SK-N-SH treated with all-trans-retinoic acid at 6 μM for 48 hours (cell line): ENCODE measurements around the gene ADAMTS2.

Experiments
- ATAC-seq: fragments of 200-7000 bp; cut with Tn5 transposase; 3 replicates; pipeline ENCODE4 v1.9.1; 2020; ENCODE audit warnings: mild to moderate bottlenecking, moderate library complexity
- ARNTL ChIP-seq: fragments of 450-650 bp; formaldehyde crosslinking; IDR thresholded peaks from 2 replicates; pipeline ENCODE4 v1.5.0; 2020; ENCODE audit warnings: low read depth, mild to moderate bottlenecking, moderate library complexity, borderline replicate concordance
- BACH2 ChIP-seq: fragments of 250-450 bp; sonication (Bioruptor Pico); IDR thresholded peaks from 2 replicates; pipeline ENCODE4 v1.9.0; 2021; ENCODE audit warnings: mild to moderate bottlenecking, borderline replicate concordance
- GLIS3 ChIP-seq: fragments of 250-450 bp; sonication (Bioruptor Pico); IDR thresholded peaks from 2 replicates; pipeline ENCODE4 v1.5.0; 2020; ENCODE audit warnings: mild to moderate bottlenecking, moderate library complexity
- ISL1 ChIP-seq: fragments of 250-450 bp; sonication (Bioruptor Pico); IDR thresholded peaks from 2 replicates; pipeline ENCODE4 v2.1.2; 2022; ENCODE audit warnings: mild to moderate bottlenecking, moderate library complexity
- OSR1 ChIP-seq: fragments of 250-450 bp; sonication (Bioruptor Pico); IDR thresholded peaks from 2 replicates; pipeline ENCODE4 v1.8.0; 2022; ENCODE audit warnings: moderate library complexity, mild to moderate bottlenecking, inconsistent platforms
- RARB ChIP-seq: fragments of 250-450 bp; sonication (Bioruptor Pico); IDR thresholded peaks from 2 replicates; pipeline ENCODE4 v1.8.0; 2021; ENCODE audit warnings: mild to moderate bottlenecking, moderate library complexity
- SNAI2 ChIP-seq: fragments of 250-450 bp; sonication (Bioruptor Pico); IDR thresholded peaks from 2 replicates; pipeline ENCODE4 v1.5.0; 2020; ENCODE audit warnings: mild to moderate bottlenecking, moderate library complexity
- TCF4 ChIP-seq: fragments of 250-450 bp; sonication (Bioruptor Pico); IDR thresholded peaks from 2 replicates; pipeline ENCODE4 v1.8.0; 2021; ENCODE audit warnings: mild to moderate bottlenecking, moderate library complexity, borderline replicate concordance
- TOX ChIP-seq: fragments of 250-450 bp; sonication (Bioruptor Pico); IDR thresholded peaks from 2 replicates; pipeline ENCODE4 v1.8.0; 2021; ENCODE audit warnings: mild to moderate bottlenecking, moderate library complexity, borderline replicate concordance
- ZC3H10 ChIP-seq: fragments of 250-450 bp; sonication (Bioruptor Pico); IDR thresholded peaks from 2 replicates; pipeline ENCODE4 v1.5.1; 2021; ENCODE audit warnings: mild to moderate bottlenecking, moderate library complexity
- ZFP3 ChIP-seq: fragments of 250-450 bp; sonication (Bioruptor Pico); IDR thresholded peaks from 2 replicates; pipeline ENCODE4 v1.5.0; 2020; ENCODE audit warnings: mild to moderate bottlenecking, moderate library complexity
- ZNF70 ChIP-seq: fragments of 450-650 bp; formaldehyde crosslinking; IDR thresholded peaks from 2 replicates; pipeline ENCODE4 v1.5.0; 2020; ENCODE audit warnings: mild to moderate bottlenecking, moderate library complexity
- ZNF8 ChIP-seq: fragments of 450-650 bp; formaldehyde crosslinking; IDR thresholded peaks from 2 replicates; pipeline ENCODE4 v1.5.0; 2020; ENCODE audit warnings: mild to moderate bottlenecking, moderate library complexity
- TF ChIP-seq, protein P1 (sequence below): fragments of 250-450 bp; sonication (Bioruptor Pico); IDR thresholded peaks from 2 replicates; pipeline ENCODE4 v1.5.1; 2021; ENCODE audit warnings: mild to moderate bottlenecking, moderate library complexity
- TF ChIP-seq, protein P2 (sequence below): fragments of 250-450 bp; sonication (Bioruptor Pico); IDR thresholded peaks from 2 replicates; pipeline ENCODE4 v1.8.0; 2020; ENCODE audit warnings: mild to moderate bottlenecking, moderate library complexity, borderline replicate concordance
- TF ChIP-seq, protein P3 (sequence below): fragments of 250-450 bp; sonication (Bioruptor Pico); IDR thresholded peaks from 2 replicates; pipeline ENCODE4 v1.5.1; 2020; ENCODE audit warnings: low read depth, mild to moderate bottlenecking, moderate library complexity
- TF ChIP-seq, protein P4 (sequence below): fragments of 250-450 bp; sonication (Bioruptor Pico); IDR thresholded peaks from 2 replicates; pipeline ENCODE4 v1.8.0; 2021; ENCODE audit warnings: low read depth, mild to moderate bottlenecking, moderate library complexity, borderline replicate concordance
- TF ChIP-seq, protein P5 (sequence below): fragments of 250-450 bp; sonication (Bioruptor Pico); IDR thresholded peaks from 2 replicates; pipeline ENCODE4 v1.5.0; 2020; ENCODE audit warnings: mild to moderate bottlenecking, moderate library complexity

The ADAMTS2 gene

DNA sequence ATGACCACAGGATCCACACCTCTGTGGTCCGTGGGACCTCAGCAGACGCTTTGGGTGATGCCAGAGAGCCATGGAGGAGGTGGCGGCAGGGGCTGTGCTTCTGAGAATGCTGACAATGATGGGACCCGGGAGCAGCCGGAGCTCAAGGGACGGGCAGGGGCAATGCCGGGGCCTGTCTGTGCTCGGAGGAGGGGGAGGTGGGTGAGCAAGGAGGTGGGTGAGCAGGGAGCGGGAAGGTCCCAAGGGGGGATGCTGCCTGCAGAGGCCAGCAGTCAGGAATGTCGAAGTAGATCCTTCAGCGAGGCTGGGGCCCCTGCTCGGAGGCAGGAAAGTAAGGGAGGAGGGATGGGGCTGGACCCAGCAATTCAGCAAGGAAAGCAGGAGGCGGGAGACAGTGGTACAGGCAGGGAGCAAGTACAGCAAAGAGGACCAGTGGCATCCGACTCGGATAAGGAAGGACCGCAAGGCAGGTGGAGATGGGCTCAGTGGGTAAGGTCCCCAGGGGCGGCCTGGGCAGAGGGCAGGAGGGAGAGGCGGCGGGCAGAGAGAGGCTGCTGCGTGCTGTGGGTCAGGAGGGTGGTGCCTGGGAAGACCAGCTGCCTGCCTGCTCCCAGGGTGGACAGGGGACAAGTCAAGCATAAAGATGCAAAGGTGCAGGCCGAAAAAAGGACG, 49.0 kb downstream of the ADAMTS2 start:
- no peak for ATAC-seq
- TF ChIP-seq, protein P1, sequence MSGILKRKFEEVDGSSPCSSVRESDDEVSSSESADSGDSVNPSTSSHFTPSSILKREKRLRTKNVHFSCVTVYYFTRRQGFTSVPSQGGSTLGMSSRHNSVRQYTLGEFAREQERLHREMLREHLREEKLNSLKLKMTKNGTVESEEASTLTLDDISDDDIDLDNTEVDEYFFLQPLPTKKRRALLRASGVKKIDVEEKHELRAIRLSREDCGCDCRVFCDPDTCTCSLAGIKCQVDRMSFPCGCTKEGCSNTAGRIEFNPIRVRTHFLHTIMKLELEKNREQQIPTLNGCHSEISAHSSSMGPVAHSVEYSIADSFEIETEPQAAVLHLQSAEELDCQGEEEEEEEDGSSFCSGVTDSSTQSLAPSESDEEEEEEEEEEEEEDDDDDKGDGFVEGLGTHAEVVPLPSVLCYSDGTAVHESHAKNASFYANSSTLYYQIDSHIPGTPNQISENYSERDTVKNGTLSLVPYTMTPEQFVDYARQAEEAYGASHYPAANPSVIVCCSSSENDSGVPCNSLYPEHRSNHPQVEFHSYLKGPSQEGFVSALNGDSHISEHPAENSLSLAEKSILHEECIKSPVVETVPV (CRISPR knock-in tag): no peak
- TF ChIP-seq ZFP3 (CRISPR knock-in tag) (no peak), ZNF8 (no peak), BACH2 (CRISPR knock-in tag) (no peak), ARNTL (no peak), ZNF70 (CRISPR knock-in tag) (no peak), ISL1 (CRISPR knock-in tag) (no peak), SNAI2 (no peak), TCF4 (CRISPR knock-in tag) (no peak), GLIS3 (CRISPR knock-in tag) (no peak), OSR1 (CRISPR knock-in tag) (no peak), RARB (CRISPR knock-in tag) (no peak)
- TF ChIP-seq, protein P2, sequence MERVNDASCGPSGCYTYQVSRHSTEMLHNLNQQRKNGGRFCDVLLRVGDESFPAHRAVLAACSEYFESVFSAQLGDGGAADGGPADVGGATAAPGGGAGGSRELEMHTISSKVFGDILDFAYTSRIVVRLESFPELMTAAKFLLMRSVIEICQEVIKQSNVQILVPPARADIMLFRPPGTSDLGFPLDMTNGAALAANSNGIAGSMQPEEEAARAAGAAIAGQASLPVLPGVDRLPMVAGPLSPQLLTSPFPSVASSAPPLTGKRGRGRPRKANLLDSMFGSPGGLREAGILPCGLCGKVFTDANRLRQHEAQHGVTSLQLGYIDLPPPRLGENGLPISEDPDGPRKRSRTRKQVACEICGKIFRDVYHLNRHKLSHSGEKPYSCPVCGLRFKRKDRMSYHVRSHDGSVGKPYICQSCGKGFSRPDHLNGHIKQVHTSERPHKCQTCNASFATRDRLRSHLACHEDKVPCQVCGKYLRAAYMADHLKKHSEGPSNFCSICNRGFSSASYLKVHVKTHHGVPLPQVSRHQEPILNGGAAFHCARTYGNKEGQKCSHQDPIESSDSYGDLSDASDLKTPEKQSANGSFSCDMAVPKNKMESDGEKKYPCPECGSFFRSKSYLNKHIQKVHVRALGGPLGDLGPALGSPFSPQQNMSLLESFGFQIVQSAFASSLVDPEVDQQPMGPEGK (CRISPR knock-in tag): no peak
- TF ChIP-seq, protein P3, sequence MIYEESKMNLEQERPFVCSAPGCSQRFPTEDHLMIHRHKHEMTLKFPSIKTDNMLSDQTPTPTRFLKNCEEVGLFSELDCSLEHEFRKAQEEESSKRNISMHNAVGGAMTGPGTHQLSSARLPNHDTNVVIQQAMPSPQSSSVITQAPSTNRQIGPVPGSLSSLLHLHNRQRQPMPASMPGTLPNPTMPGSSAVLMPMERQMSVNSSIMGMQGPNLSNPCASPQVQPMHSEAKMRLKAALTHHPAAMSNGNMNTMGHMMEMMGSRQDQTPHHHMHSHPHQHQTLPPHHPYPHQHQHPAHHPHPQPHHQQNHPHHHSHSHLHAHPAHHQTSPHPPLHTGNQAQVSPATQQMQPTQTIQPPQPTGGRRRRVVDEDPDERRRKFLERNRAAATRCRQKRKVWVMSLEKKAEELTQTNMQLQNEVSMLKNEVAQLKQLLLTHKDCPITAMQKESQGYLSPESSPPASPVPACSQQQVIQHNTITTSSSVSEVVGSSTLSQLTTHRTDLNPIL (CRISPR knock-in tag): no peak
- TF ChIP-seq, protein P4, sequence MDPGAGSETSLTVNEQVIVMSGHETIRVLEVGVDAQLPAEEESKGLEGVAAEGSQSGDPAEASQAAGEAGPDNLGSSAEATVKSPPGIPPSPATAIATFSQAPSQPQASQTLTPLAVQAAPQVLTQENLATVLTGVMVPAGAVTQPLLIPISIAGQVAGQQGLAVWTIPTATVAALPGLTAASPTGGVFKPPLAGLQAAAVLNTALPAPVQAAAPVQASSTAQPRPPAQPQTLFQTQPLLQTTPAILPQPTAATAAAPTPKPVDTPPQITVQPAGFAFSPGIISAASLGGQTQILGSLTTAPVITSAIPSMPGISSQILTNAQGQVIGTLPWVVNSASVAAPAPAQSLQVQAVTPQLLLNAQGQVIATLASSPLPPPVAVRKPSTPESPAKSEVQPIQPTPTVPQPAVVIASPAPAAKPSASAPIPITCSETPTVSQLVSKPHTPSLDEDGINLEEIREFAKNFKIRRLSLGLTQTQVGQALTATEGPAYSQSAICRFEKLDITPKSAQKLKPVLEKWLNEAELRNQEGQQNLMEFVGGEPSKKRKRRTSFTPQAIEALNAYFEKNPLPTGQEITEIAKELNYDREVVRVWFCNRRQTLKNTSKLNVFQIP (CRISPR knock-in tag): no peak

DNA sequence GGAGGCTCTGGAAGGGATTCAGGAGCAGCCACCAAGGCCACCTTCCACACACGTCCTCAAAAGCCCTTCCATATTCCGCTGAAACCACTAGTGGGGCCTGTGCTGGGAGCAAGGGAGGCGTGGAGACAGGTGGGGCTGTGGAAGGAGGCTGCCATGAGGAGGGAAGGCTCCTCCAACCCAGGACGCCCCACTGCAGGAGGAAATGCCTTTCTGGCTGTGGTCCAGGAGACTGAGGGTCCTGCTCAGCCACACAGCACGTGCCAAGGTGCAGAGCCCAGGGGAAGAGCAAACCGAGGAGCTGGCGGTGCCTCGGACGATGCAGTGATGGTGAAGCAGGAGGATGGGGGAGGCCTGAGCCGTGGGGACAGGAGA, 49.5 kb downstream of the ADAMTS2 start:
- TF ChIP-seq ZFP3 (CRISPR knock-in tag) (no peak), ARNTL (no peak), TOX (CRISPR knock-in tag) (no peak), ZC3H10 (no peak)
- TF ChIP-seq, protein P5, sequence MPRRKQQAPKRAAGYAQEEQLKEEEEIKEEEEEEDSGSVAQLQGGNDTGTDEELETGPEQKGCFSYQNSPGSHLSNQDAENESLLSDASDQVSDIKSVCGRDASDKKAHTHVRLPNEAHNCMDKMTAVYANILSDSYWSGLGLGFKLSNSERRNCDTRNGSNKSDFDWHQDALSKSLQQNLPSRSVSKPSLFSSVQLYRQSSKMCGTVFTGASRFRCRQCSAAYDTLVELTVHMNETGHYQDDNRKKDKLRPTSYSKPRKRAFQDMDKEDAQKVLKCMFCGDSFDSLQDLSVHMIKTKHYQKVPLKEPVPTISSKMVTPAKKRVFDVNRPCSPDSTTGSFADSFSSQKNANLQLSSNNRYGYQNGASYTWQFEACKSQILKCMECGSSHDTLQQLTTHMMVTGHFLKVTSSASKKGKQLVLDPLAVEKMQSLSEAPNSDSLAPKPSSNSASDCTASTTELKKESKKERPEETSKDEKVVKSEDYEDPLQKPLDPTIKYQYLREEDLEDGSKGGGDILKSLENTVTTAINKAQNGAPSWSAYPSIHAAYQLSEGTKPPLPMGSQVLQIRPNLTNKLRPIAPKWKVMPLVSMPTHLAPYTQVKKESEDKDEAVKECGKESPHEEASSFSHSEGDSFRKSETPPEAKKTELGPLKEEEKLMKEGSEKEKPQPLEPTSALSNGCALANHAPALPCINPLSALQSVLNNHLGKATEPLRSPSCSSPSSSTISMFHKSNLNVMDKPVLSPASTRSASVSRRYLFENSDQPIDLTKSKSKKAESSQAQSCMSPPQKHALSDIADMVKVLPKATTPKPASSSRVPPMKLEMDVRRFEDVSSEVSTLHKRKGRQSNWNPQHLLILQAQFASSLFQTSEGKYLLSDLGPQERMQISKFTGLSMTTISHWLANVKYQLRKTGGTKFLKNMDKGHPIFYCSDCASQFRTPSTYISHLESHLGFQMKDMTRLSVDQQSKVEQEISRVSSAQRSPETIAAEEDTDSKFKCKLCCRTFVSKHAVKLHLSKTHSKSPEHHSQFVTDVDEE (CRISPR knock-in tag): no peak
- TF ChIP-seq, protein P3 (CRISPR knock-in tag): no peak
- ATAC-seq: no peak
